OCI-LY1 (cell line): ENCODE results near the gene ADGRG1.

ENCODE experiments used
- CTCF ChIP-seq: fragments of 200-600 bp; sonication (generic), shearing (Covaris generic); IDR thresholded peaks from 2 replicates; pipeline ENCODE4 v1.5.1; 2017; ENCODE audit warnings: mild to moderate bottlenecking, antibody characterized with exemption, low read length, moderate library complexity, mixed read lengths
- EZH2 ChIP-seq: fragments of 200-600 bp; sonication (generic), shearing (Covaris generic); IDR thresholded peaks from 2 replicates; pipeline ENCODE4 v1.8.0; 2017; ENCODE audit warnings: borderline replicate concordance, mixed run types, mild to moderate bottlenecking, antibody characterized with exemption, low read length, moderate library complexity, mixed read lengths

DNA sequence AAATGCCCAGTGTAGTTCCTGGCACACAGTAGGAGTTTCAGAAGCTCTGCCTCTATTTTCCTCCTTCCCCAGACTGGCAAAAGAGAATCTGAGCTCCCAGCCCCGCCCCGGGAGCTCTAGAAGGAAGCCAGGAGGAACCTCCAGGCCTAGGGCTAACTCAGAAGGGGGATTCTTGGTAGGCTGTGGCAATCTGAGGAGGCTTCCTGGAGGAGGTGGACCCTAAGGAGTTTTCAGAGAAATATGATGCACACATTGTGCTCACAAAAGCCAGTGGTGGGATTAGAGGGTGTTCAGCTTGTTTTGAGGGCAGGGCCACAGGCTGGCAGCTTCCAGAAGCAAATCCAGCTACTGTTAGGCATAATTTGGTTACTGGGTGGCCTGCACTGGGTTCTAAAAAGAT is 10.0 kb downstream of the ADGRG1 start:
- TF ChIP-seq CTCF (no peak), EZH2 (no peak)
